GM19240 (cell line): Measurements from ENCODE around the gene PALLD.

Experiments
- DNase-seq: peaks from one replicate; pipeline ENCODE4 v3.0.0; 2011; ENCODE audit warnings: low spot score; ENCODE audit not compliant: insufficient read length

Gene PALLD

GRCh38 chr4:168588916-168589531 lies 92.2 kb downstream of the PALLD start:
- no peak for DNase-seq

DNA sequence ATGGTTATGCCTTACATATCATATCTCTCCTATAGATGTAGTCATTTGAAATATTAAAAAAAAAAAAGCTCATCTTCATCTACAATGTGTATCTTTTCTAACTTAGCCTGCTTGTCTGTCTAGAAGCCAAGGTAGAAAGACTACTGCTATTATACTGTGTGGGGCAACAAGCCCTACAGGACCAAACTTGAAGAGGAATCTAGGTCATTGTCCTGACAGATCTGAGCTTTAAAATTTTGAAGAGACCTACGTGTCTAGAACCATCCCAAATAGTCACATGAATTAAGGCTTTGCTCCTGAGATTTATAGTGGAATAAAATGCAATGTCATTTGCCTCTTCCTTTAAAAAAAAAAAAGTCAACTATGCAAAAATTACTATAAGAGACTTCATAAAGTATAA lies 95.8 kb downstream of the PALLD start:
- no peak for DNase-seq

DNA sequence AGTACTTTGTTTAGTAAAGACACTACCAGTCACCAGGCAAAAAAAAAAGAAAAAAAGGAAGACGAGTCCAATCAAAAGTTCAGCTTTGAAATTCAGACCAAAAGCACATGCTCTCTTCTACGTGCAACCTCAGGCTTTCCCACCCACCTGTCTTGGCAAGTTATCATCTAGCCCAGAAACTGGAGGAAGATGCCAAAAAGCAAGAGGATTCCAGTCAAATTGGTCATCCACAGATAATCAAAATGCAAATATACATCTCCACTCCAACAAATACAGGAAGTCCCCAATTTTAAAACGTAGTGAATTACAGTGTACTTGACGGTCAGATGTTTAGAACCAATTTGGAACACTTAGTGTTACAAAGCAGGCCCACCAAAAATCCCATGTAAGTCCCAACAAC lies 96.5 kb downstream of the PALLD start:
- DNase-seq = no peak

- DNase-seq = no peak
These were observed 97.3 kb downstream of the PALLD start for GRCh38 chr4:168594121-168594520.

GRCh38 chr4:168598191-168598590 lies 101.3 kb downstream of the PALLD start:
- DNase-seq = no peak

DNA sequence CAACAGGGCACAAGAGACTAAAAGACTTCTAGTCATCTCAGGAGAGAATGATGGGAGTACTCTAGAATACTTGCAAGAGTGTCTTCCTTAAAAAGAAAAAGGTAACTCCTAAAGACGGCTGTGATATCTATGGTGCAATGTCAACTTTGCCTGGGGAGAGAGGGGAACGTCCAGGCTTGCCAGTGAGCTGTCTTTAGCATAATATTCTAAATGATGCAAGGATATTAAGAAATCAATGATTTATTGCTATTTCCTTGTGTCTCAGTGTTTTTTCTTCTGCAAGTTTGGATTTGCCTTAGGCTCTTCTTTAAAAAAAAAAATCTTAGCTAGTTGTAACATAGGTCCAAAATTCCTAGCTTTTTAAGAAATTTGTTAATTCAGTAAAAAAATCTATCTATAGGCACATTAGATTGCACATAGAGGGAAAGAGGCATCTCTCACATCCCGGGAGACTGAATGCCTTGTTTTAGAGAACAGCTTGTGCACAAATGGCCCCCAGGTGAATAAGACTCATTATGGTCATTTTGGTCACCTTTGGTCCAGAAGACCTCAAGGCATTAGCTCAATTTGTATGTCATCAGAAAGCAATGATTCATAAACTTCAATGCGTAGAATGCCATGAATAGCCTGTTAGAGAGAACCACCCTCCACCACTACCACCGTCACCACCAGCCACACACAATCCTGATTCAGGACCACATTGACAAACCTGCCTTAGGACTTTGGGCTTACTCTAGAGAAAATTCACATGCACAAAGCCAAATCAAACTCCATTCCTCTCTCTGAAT lies 104.1 kb downstream of the PALLD start:
- no peak for DNase-seq

DNA sequence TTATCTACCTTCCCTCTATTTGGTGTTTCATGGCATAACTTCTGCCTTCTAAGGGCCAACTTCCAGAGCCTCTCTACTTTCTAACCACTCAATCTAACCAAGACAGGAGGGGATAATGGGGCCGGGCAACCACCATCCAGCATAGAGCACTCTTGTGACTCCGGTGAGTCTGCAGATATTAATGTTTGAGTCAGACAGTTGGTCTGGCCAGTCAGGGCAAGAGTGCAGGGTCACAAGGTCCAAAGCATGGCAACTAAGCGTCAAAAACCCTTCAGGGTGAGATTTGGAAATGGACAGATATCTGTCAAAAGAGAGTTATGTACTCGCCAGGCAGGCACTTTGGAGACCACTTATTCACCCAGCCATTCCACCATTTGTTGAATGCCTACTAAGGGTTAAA lies 105.0 kb downstream of the PALLD start:
- DNase-seq = no peak

DNA sequence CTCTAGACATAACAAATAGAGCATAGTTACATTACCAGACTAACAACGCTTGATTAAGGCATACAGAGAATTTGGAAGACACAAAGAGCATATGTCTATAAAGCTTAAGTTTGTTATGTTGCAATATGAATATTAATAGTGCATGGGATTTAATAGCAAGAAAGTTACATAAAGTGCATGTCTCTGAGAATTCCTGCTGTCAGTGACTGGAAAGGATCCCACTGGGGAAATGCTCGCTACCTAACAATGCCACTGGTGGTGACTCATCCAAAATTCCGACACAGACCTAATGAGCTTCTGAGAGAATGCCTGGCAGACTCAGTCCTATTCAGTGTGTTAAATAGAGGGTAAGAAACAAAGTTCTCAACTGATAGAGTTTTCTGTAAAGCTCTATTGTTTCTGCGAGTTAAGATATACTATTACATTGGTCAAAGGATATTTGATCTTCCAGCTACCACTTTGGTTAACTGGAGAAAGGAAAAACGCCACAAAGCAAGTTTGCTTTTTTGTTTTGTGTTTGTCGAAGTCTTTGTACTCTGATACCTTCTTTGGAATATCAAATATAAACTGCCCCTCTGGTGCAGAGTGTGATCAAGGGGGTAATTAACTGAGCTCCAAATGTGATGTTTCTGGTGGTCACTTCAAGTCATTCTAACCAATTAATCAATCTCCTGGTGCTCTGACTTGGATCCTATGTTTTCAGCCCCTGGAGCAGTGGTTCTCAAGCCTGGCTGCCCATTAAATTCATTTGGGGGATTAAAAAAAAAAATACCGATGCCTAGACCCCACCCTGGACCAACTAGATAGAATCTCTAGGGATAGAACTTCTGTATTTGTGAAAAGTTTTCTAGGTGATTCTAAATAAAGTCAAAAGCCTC lies 107.9 kb downstream of the PALLD start:
- no peak for DNase-seq

- no peak for DNase-seq
These were observed 108.6 kb downstream of the PALLD start for GRCh38 chr4:168605411-168605810.

DNA sequence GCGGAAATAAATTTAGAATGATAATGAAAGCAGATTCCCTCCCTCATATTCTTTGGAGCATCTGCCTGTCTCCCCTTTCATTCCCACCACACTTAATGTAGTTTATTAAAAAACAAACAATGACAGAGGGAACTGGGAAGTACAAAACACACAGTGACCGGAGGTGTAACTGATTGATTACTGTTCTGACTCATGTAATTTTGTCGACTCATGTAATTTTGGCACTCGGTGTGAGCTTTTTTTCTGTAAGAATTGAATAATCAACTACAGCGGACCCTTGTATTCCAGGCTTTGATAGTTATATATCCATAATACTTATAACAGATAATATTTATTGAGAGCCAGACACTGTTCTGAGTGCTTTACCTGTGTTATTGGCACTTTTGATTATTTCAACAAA lies 110.4 kb downstream of the PALLD start:
- no peak for DNase-seq

DNA sequence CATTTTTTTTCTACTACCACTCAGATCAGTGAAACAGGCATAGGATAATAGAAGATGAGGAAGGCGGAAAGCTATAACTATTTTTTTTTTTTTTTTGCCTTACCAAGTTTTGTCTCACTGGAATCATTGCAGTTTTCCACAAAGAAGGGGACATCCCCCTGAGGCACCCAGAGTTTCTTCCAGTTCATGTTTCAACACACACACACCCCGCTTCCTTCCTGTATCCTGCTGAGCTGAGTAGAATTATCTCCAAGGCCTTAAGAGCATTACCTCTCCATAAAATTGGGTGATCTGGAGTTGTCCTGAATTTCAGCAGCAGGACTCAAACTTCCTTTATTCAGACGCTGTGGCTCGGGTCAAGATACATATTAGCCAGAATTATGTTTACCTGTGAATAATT lies 111.9 kb downstream of the PALLD start:
- DNase-seq = no peak

DNA sequence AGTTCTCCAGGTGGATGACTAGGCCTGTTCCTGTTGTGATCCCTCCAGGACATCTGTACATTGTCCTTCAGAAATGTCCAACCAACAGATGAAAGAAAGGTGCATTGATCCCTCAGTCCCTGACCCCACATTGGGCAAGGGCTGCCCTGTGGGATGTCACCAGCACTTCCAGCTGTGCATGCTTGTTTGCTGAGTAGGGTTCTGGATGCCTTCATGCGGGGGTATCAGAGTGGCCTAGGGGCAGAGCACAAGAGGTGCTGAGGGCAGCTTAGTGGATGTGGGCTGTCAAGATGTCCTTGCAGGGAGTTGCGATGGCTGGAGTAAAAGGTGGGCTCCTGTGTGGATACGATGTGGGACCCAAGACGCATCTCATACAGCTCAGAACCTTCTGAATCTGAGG lies 112.5 kb downstream of the PALLD start:
- DNase-seq = no peak

- DNase-seq = no peak
These were observed 114.2 kb downstream of the PALLD start for GRCh38 chr4:168610911-168611530.

- DNase-seq = no peak
These were observed 115.7 kb downstream of the PALLD start for GRCh38 chr4:168612450-168613135.

DNA sequence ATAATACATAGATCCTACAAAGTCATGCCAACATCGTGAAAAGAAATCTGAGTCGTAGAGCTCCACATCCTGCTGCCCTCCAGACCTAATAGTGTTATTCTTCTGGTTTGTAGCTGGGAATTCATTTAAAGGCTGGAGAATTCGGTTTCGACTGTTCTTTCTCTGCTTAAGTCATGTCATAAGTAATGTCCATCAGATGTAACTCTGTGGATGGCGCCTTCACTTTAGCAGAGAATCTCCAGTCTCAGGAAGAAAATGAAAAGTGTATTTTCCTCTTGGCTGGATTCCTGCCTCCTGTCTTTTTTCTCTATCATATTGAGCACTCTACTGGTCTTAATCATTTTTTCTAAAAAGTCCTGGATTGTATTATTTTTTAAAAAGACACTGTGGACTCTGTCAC lies 117.0 kb downstream of the PALLD start:
- DNase-seq = no peak

GRCh38 chr4:168614281-168615057 lies 117.6 kb downstream of the PALLD start:
- DNase-seq = no peak

GRCh38 chr4:168615294-168616065 lies 118.6 kb downstream of the PALLD start:
- no peak for DNase-seq

GRCh38 chr4:168618577-168619265 lies 121.9 kb downstream of the PALLD start:
- DNase-seq = no peak

DNA sequence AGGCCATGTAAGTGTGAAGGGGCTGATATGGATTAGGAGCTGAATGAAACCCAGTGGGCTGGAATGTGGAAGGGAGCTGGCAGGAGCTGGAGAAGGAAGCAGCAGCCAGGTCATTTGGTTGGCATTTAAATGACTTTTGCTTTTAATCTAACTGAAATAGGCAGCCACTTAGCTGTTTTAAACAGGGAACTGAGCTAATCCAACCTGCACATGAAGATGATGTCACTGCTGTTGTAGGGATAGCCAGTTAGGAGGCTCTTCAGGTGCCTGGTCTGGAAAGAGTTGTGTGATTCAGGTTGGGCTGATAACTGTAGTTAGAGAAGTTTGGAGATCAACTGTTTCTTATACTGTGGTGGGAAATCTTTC lies 122.4 kb downstream of the PALLD start:
- no peak for DNase-seq
